22Rv1 (cell line): ENCODE results near the gene ZNF674.

ENCODE experiments used
- ZFX ChIP-seq: fragments of 450-650 bp; IDR thresholded peaks from 2 replicates; pipeline ENCODE4 v1.6.1; 2017; ENCODE audit warnings: antibody characterized with exemption, borderline replicate concordance
- TF ChIP-seq, protein P1 (sequence below): fragments of 450-650 bp; IDR thresholded peaks from 2 replicates; pipeline ENCODE4 v1.5.1; 2017; ENCODE audit warnings: mild to moderate bottlenecking

- TF ChIP-seq, protein P1, sequence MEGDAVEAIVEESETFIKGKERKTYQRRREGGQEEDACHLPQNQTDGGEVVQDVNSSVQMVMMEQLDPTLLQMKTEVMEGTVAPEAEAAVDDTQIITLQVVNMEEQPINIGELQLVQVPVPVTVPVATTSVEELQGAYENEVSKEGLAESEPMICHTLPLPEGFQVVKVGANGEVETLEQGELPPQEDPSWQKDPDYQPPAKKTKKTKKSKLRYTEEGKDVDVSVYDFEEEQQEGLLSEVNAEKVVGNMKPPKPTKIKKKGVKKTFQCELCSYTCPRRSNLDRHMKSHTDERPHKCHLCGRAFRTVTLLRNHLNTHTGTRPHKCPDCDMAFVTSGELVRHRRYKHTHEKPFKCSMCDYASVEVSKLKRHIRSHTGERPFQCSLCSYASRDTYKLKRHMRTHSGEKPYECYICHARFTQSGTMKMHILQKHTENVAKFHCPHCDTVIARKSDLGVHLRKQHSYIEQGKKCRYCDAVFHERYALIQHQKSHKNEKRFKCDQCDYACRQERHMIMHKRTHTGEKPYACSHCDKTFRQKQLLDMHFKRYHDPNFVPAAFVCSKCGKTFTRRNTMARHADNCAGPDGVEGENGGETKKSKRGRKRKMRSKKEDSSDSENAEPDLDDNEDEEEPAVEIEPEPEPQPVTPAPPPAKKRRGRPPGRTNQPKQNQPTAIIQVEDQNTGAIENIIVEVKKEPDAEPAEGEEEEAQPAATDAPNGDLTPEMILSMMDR = no peak
- no peak for TF ChIP-seq ZFX
Observed at GRCh38 chrX:46588263-46588662, 43.0 kb upstream of the ZNF674 start.
